HEK293 (cell line): Measurements from ENCODE around the gene STUB1.

Experiments
- GLI2 ChIP-seq: fragments of 450-650 bp; formaldehyde crosslinking; IDR thresholded peaks from 2 replicates; pipeline ENCODE4; 2017; ENCODE audit warnings: missing biosample characterization, missing genetic modification characterization, low read depth, borderline replicate concordance
- GLIS1 ChIP-seq: fragments of 450-650 bp; formaldehyde crosslinking; IDR thresholded peaks from 2 replicates; pipeline ENCODE4 v1.5.1; 2016; ENCODE audit warnings: missing biosample characterization, missing genetic modification characterization
- HOXC10 ChIP-seq: sonication (generic); formaldehyde crosslinking; IDR thresholded peaks from 2 replicates; pipeline ENCODE4 v1.8.1; 2023; ENCODE audit warnings: mild to moderate bottlenecking, missing genetic modification reagents
- OSR2 ChIP-seq: fragments of 450-650 bp; formaldehyde crosslinking; IDR thresholded peaks from 2 replicates; pipeline ENCODE4 v1.5.1; 2016; ENCODE audit warnings: missing biosample characterization, missing genetic modification characterization
- PRDM4 ChIP-seq: fragments of 450-650 bp; formaldehyde crosslinking; IDR thresholded peaks from 2 replicates; pipeline ENCODE4 v1.5.1; 2017; ENCODE audit warnings: missing biosample characterization, missing genetic modification characterization
- SCRT2 ChIP-seq: fragments of 450-650 bp; formaldehyde crosslinking; IDR thresholded peaks from 2 replicates; pipeline ENCODE4 v1.5.1; 2016; ENCODE audit warnings: missing biosample characterization, missing genetic modification characterization
- SETDB1 ChIP-seq: IDR thresholded peaks from one replicate; pipeline ENCODE4 v1.6.1; 2017; ENCODE audit warnings: mild to moderate bottlenecking, low read length, moderate library complexity, mixed read lengths; ENCODE audit not compliant: insufficient read length
- YY2 ChIP-seq: fragments of 450-650 bp; formaldehyde crosslinking; IDR thresholded peaks from 2 replicates; pipeline ENCODE4 v1.5.1; 2016; ENCODE audit warnings: missing biosample characterization, missing genetic modification characterization
- ZBTB8A ChIP-seq: fragments of 450-650 bp; formaldehyde crosslinking; IDR thresholded peaks from 2 replicates; pipeline ENCODE4 v1.5.1; 2016; ENCODE audit warnings: missing biosample characterization, missing genetic modification characterization
- ZNF10 ChIP-seq: fragments of 450-650 bp; formaldehyde crosslinking; IDR thresholded peaks from 2 replicates; pipeline ENCODE4 v1.5.1; 2017; ENCODE audit warnings: missing biosample characterization, missing genetic modification characterization
- ZNF148 ChIP-seq: fragments of 450-650 bp; formaldehyde crosslinking; IDR thresholded peaks from 2 replicates; pipeline ENCODE4 v1.5.0; 2017; ENCODE audit warnings: missing biosample characterization, missing genetic modification characterization, borderline replicate concordance
- ZNF16 ChIP-seq: fragments of 450-650 bp; formaldehyde crosslinking; IDR thresholded peaks from 2 replicates; pipeline ENCODE4 v1.5.1; 2016; ENCODE audit warnings: low read depth, missing biosample characterization, missing genetic modification characterization
- ZNF175 ChIP-seq: fragments of 450-650 bp; formaldehyde crosslinking; IDR thresholded peaks from 2 replicates; pipeline ENCODE4 v1.5.1; 2016; ENCODE audit warnings: missing biosample characterization, missing genetic modification characterization
- ZNF221 ChIP-seq: fragments of 450-650 bp; formaldehyde crosslinking; IDR thresholded peaks from 2 replicates; pipeline ENCODE4 v1.5.1; 2017; ENCODE audit warnings: missing biosample characterization, missing genetic modification characterization, borderline replicate concordance
- ZNF274 ChIP-seq, 2 experiments: fragments of 200-500 bp in 1 of 2; fragments of 450-650 bp in 1 of 2; sonication (Bioruptor generic) in 1 of 2; formaldehyde crosslinking in 1 of 2; IDR thresholded peaks; 2 replicates each; pipeline versions ENCODE4 v1.5.1 to v1.6.1; 2014 to 2016; ENCODE audit warnings: borderline replicate concordance in 1 of 2, inconsistent platforms in 1 of 2, low read length in 1 of 2, missing biosample characterization in 1 of 2, missing genetic modification characterization in 1 of 2
- ZNF302 ChIP-seq: fragments of 450-650 bp; formaldehyde crosslinking; IDR thresholded peaks from 2 replicates; pipeline ENCODE4 v1.5.1; 2016; ENCODE audit warnings: missing biosample characterization, missing genetic modification characterization, low read depth
- ZNF335 ChIP-seq: fragments of 450-650 bp; formaldehyde crosslinking; conservative IDR thresholded peaks from 2 replicates; pipeline ENCODE4 v1.5.1; 2016; ENCODE audit warnings: missing biosample characterization, missing genetic modification characterization
- ZNF366 ChIP-seq: fragments of 450-650 bp; formaldehyde crosslinking; conservative IDR thresholded peaks from 2 replicates; pipeline ENCODE4 v1.5.1; 2016; ENCODE audit warnings: missing biosample characterization, missing genetic modification characterization
- ZNF433 ChIP-seq: fragments of 450-650 bp; formaldehyde crosslinking; IDR thresholded peaks from 2 replicates; pipeline ENCODE4 v1.5.1; 2016; ENCODE audit warnings: missing biosample characterization, missing genetic modification characterization, low read depth
- ZNF501 ChIP-seq: fragments of 450-650 bp; formaldehyde crosslinking; IDR thresholded peaks from 2 replicates; pipeline ENCODE4 v1.5.1; 2016; ENCODE audit warnings: missing biosample characterization, missing genetic modification characterization
- ZNF513 ChIP-seq: fragments of 450-650 bp; IDR thresholded peaks from 2 replicates; pipeline ENCODE4 v1.5.1; 2018; ENCODE audit warnings: missing biosample characterization, missing genetic modification characterization
- ZNF555 ChIP-seq: fragments of 450-650 bp; formaldehyde crosslinking; conservative IDR thresholded peaks from 2 replicates; pipeline ENCODE4 v1.5.1; 2017; ENCODE audit warnings: missing biosample characterization, mild to moderate bottlenecking, missing genetic modification characterization, inconsistent platforms
- ZNF580 ChIP-seq: fragments of 450-650 bp; formaldehyde crosslinking; IDR thresholded peaks from 2 replicates; pipeline ENCODE4 v1.5.1; 2016; ENCODE audit warnings: missing biosample characterization, missing genetic modification characterization
- ZNF621 ChIP-seq: fragments of 450-650 bp; formaldehyde crosslinking; IDR thresholded peaks from 2 replicates; pipeline ENCODE4 v1.5.1; 2017; ENCODE audit warnings: missing biosample characterization, missing genetic modification characterization
- ZNF626 ChIP-seq: fragments of 450-650 bp; sonication (Bioruptor Pico); formaldehyde crosslinking; IDR thresholded peaks from 2 replicates; pipeline ENCODE4 v1.5.1; 2018; ENCODE audit warnings: missing biosample characterization, missing genetic modification characterization, inconsistent platforms
- ZNF658 ChIP-seq: fragments of 450-650 bp; formaldehyde crosslinking; IDR thresholded peaks from 2 replicates; pipeline ENCODE4; 2016; ENCODE audit warnings: missing biosample characterization, missing genetic modification characterization
- ZNF664 ChIP-seq: fragments of 450-650 bp; formaldehyde crosslinking; IDR thresholded peaks from 2 replicates; pipeline ENCODE4 v1.5.1; 2016; ENCODE audit warnings: missing biosample characterization, missing genetic modification characterization
- ZNF670 ChIP-seq: fragments of 450-650 bp; formaldehyde crosslinking; IDR thresholded peaks from 2 replicates; pipeline ENCODE4 v1.5.1; 2016; ENCODE audit warnings: missing biosample characterization, missing genetic modification characterization, low read depth
- ZNF704 ChIP-seq: fragments of 450-650 bp; formaldehyde crosslinking; IDR thresholded peaks from 2 replicates; pipeline ENCODE4 v1.5.1; 2016; ENCODE audit warnings: missing biosample characterization, missing genetic modification characterization
- ZNF76 ChIP-seq: fragments of 450-650 bp; formaldehyde crosslinking; IDR thresholded peaks from 2 replicates; pipeline ENCODE4; 2016; ENCODE audit warnings: low read depth, missing biosample characterization, missing genetic modification characterization, borderline replicate concordance
- ZSCAN4 ChIP-seq: fragments of 450-650 bp; formaldehyde crosslinking; IDR thresholded peaks from 2 replicates; pipeline ENCODE4 v1.5.1; 2017; ENCODE audit warnings: missing biosample characterization, missing genetic modification characterization

Gene STUB1

GRCh38 chr16:706189-707061, 26.2 kb downstream of the STUB1 start (continued):
- no peak for TF ChIP-seq ZNF513 (tag by site-specific recombination)
- TF ChIP-seq PRDM4 (tag by site-specific recombination): no peak
- TF ChIP-seq ZNF658 (tag by site-specific recombination): no peak
- no peak for TF ChIP-seq ZNF302
- TF ChIP-seq ZNF76 (tag by site-specific recombination): no peak
- no peak for TF ChIP-seq OSR2
- TF ChIP-seq ZNF175 (tag by site-specific recombination): no peak
- TF ChIP-seq ZNF626 (tag by site-specific recombination): no peak
- TF ChIP-seq ZNF274 (IDR thresholded peaks at IDR 0.05; ENCODE audit: low read length): no peak
- no peak for TF ChIP-seq ZNF274 (tag by site-specific recombination; IDR thresholded peaks at IDR 0.05; ENCODE audit: borderline replicate concordance)
- no peak for TF ChIP-seq ZNF704 (tag by site-specific recombination)
- no peak for TF ChIP-seq ZNF221 (tag by site-specific recombination)
- TF ChIP-seq ZNF501 (tag by site-specific recombination): no peak
- peak; percentile 60 for TF ChIP-seq GLIS1 (tag by site-specific recombination)
- TF ChIP-seq ZNF580 (tag by site-specific recombination): no peak
- no peak for TF ChIP-seq ZNF16 (tag by site-specific recombination)
- no peak for TF ChIP-seq ZNF621
- no peak for TF ChIP-seq HOXC10
- no peak for TF ChIP-seq ZNF148 (tag by site-specific recombination)
- no peak for TF ChIP-seq ZNF433 (tag by site-specific recombination)
- TF ChIP-seq YY2 (tag by site-specific recombination): no peak
- TF ChIP-seq SETDB1: no peak
- TF ChIP-seq ZNF366 (tag by site-specific recombination): no peak
- peak; percentile 12; the same call in 1 of the 2 replicates for TF ChIP-seq ZNF10 (tag by site-specific recombination)
- no peak for TF ChIP-seq GLI2 (tag by site-specific recombination)
- TF ChIP-seq ZNF670 (tag by site-specific recombination): no peak
- no peak for TF ChIP-seq ZNF664 (tag by site-specific recombination)
- TF ChIP-seq ZSCAN4: no peak
- 0 out of 2 replicates have a peak, but pooled peaks have one; percentile 54 for TF ChIP-seq ZBTB8A (tag by site-specific recombination)
- TF ChIP-seq ZNF555: no peak
- TF ChIP-seq ZNF335 (tag by site-specific recombination): peak; percentile 84
- TF ChIP-seq SCRT2 (tag by site-specific recombination): peak; percentile 46; the same call in 1 of the 2 replicates
